Endothelial cell of umbilical vein (primary cell): ENCODE data around the gene ZNF438.

Source experiments
- CTCF ChIP-seq, 2 donors: IDR thresholded peaks; 1 replicate in 1 of 2; 2 replicates in 1 of 2; pipeline ENCODE4 v1.5.1; 2011; ENCODE audit warnings: low read length in 2 of 2, mild to moderate bottlenecking in 2 of 2, moderate library complexity in 2 of 2, control low read depth in 1 of 2, inconsistent platforms in 1 of 2, low read depth in 1 of 2; ENCODE audit not compliant: insufficient read depth in 1 of 2; ENCODE audit errors: extremely low read depth in 1 of 2
- EZH2 ChIP-seq: IDR thresholded peaks from 2 replicates; pipeline ENCODE4 v1.6.1; 2012; ENCODE audit warnings: borderline replicate concordance, low read depth, mild to moderate bottlenecking, moderate library complexity, low read length, inconsistent platforms; ENCODE audit not compliant: severe bottlenecking
- JUN ChIP-seq: IDR thresholded peaks from 2 replicates; pipeline ENCODE4 v1.6.1; 2011; ENCODE audit warnings: borderline replicate concordance, low read depth; ENCODE audit not compliant: insufficient read length, insufficient read depth
- MAX ChIP-seq: IDR thresholded peaks from 2 replicates; pipeline ENCODE4 v1.6.1; 2011; ENCODE audit not compliant: insufficient read depth, insufficient read length
- POLR2A ChIP-seq: IDR thresholded peaks from 2 replicates; pipeline ENCODE4 v1.6.1; 2012; ENCODE audit warnings: low read depth, mild to moderate bottlenecking, control low read depth, low read length
- POLR2AphosphoS5 ChIP-seq: IDR thresholded peaks from 2 replicates; pipeline ENCODE4 v1.6.1; 2012; ENCODE audit warnings: low read depth, mild to moderate bottlenecking, control low read depth, low read length, moderate library complexity; ENCODE audit not compliant: insufficient read depth

- TF ChIP-seq POLR2AphosphoS5 (no peak), CTCF (IDR thresholded peaks at IDR 0.05; ENCODE audit: extremely low read depth in 1 of 2, insufficient read depth in 1 of 2, low read depth in 1 of 2, low read length in 2 of 2) (no peak), MAX (no peak), POLR2A (no peak), EZH2 (no peak), JUN (no peak)
These were observed 169.7 kb downstream of the ZNF438 start for GRCh38 chr10:30861976-30862375.
